ENCODE measurements around the gene TXNRD1. TPM values are rescaled to one million over a fixed set of nuclear protein-coding genes. Genes with fewer than 3 reads are reported as not detected.

Gene TXNRD1
- total and polyA plus RNA-seq, 4 donors = 97.7 to 140 (median 117) TPM

GRCh38 chr12:104220931-104221330 is 5.4 kb downstream of the TXNRD1 start:
- no peak for ATAC-seq (ENCODE audit: low FRiP score)
- intact Hi-C loops (cut with DNase I) = no loop called here
- H3K27ac ChIP-seq (ENCODE audit: low read depth in 1 of 2, low read length in 2 of 2) = peak overlapping the region in 1 of 2 donors; percentile 39

GRCh38 chr12:104222976-104223375 is 7.4 kb downstream of the TXNRD1 start:
- peaks cover 0 to 7% of the 10 kb centered on the region in 2 donors for H3K4me1 ChIP-seq (ENCODE audit: control insufficient read depth in 1 of 2, insufficient read depth in 2 of 2, low read length in 2 of 2)
- no peak overlapping the region for H3K27ac ChIP-seq (ENCODE audit: low read depth in 1 of 2, low read length in 2 of 2)

More at GRCh38 chr12:104220931-104221330, 5.4 kb downstream of the TXNRD1 start:
- Histone ChIP-seq H3K27me3 (ENCODE audit: control insufficient read depth in 1 of 2, insufficient read depth in 2 of 2, low read length in 1 of 2) (no peaks in the 10 kb centered on the region), H3K36me3 (ENCODE audit: control insufficient read depth in 1 of 2, insufficient read depth in 2 of 2, low read length in 1 of 2) (no peaks in the 10 kb centered on the region), H3K9me3 (ENCODE audit: control insufficient read depth, low read length) (no peaks in the 10 kb centered on the region), H3K4me3 (ENCODE audit: low read length in 2 of 2) (no peak overlapping the region), H3K4me1 (ENCODE audit: control insufficient read depth in 1 of 2, insufficient read depth in 2 of 2, low read length in 2 of 2) (peaks cover 0 to 3% of the 10 kb centered on the region in 2 donors)
- no peak for DNase-seq
- WGBS, 2 donors = 97% methylated on average over 6 of the region's 6 CpGs

GRCh38 chr12:104223712-104224111 is 8.1 kb downstream of the TXNRD1 start:
- Histone ChIP-seq H3K27me3 (ENCODE audit: control insufficient read depth in 1 of 2, insufficient read depth in 2 of 2, low read length in 1 of 2) (no peaks in the 10 kb centered on the region), H3K4me1 (ENCODE audit: control insufficient read depth in 1 of 2, insufficient read depth in 2 of 2, low read length in 2 of 2) (peaks cover 0 to 7% of the 10 kb centered on the region in 2 donors), H3K4me3 (ENCODE audit: low read length in 2 of 2) (no peak overlapping the region), H3K36me3 (ENCODE audit: control insufficient read depth in 1 of 2, insufficient read depth in 2 of 2, low read length in 1 of 2) (no peaks in the 10 kb centered on the region), H3K9me3 (ENCODE audit: control insufficient read depth, low read length) (no peaks in the 10 kb centered on the region), H3K27ac (ENCODE audit: low read depth in 1 of 2, low read length in 2 of 2) (peak overlapping the region in 1 of 2 donors; percentile 13)
- DNase-seq (no peak), ATAC-seq (ENCODE audit: low FRiP score) (no peak)
- intact Hi-C loops (cut with DNase I) = no loop called here
- WGBS, 2 donors = 65 to 70% methylated on average over 2 of the region's 2 CpGs

More at GRCh38 chr12:104222976-104223375, 7.4 kb downstream of the TXNRD1 start:
- DNase-seq (no peak), ATAC-seq (ENCODE audit: low FRiP score) (no peak)
- Histone ChIP-seq H3K27me3 (ENCODE audit: control insufficient read depth in 1 of 2, insufficient read depth in 2 of 2, low read length in 1 of 2) (no peaks in the 10 kb centered on the region), H3K4me3 (ENCODE audit: low read length in 2 of 2) (no peak overlapping the region), H3K36me3 (ENCODE audit: control insufficient read depth in 1 of 2, insufficient read depth in 2 of 2, low read length in 1 of 2) (no peaks in the 10 kb centered on the region), H3K9me3 (ENCODE audit: control insufficient read depth, low read length) (no peaks in the 10 kb centered on the region)
- intact Hi-C loops (cut with DNase I) = no loop called here
- WGBS, 2 donors = 50 to 55% methylated on average over 1 of the region's 1 CpG

GRCh38 chr12:104226672-104227071 is 11.1 kb downstream of the TXNRD1 start:
- H3K27ac ChIP-seq (ENCODE audit: low read depth in 1 of 2, low read length in 2 of 2) = no peak overlapping the region
- WGBS, 2 donors = 12 to 37% methylated on average over 3 of the region's 3 CpGs
- no peak for ATAC-seq (ENCODE audit: low FRiP score)
- DNase-seq = no peak
- H3K27me3 ChIP-seq (ENCODE audit: control insufficient read depth in 1 of 2, insufficient read depth in 2 of 2, low read length in 1 of 2) = no peaks in the 10 kb centered on the region
- H3K36me3 ChIP-seq (ENCODE audit: control insufficient read depth in 1 of 2, insufficient read depth in 2 of 2, low read length in 1 of 2) = no peaks in the 10 kb centered on the region
- H3K4me1 ChIP-seq (ENCODE audit: control insufficient read depth in 1 of 2, insufficient read depth in 2 of 2, low read length in 2 of 2) = peaks cover 0 to 5% of the 10 kb centered on the region in 2 donors
- no peak overlapping the region for H3K4me3 ChIP-seq (ENCODE audit: low read length in 2 of 2)
- intact Hi-C loops (cut with DNase I) = no loop called here
- no peaks in the 10 kb centered on the region for H3K9me3 ChIP-seq (ENCODE audit: control insufficient read depth, low read length)

GRCh38 chr12:104230304-104231095 is 14.9 kb downstream of the TXNRD1 start:
- peaks cover 0 to 5% of the 10 kb centered on the region in 2 donors for H3K4me1 ChIP-seq (ENCODE audit: control insufficient read depth in 1 of 2, insufficient read depth in 2 of 2, low read length in 2 of 2)
- no peak overlapping the region for H3K4me3 ChIP-seq (ENCODE audit: low read length in 2 of 2)
- 80 to 83% methylated on average over 8 of the region's 8 CpGs for WGBS, 2 donors
- no peaks in the 10 kb centered on the region for H3K27me3 ChIP-seq (ENCODE audit: control insufficient read depth in 1 of 2, insufficient read depth in 2 of 2, low read length in 1 of 2)
- no peak overlapping the region for H3K27ac ChIP-seq (ENCODE audit: low read depth in 1 of 2, low read length in 2 of 2)
- ATAC-seq (ENCODE audit: low FRiP score) (no peak), DNase-seq (no peak)
- no peaks in the 10 kb centered on the region for H3K36me3 ChIP-seq (ENCODE audit: control insufficient read depth in 1 of 2, insufficient read depth in 2 of 2, low read length in 1 of 2)
- intact Hi-C loops (cut with DNase I) = no loop called here
- H3K9me3 ChIP-seq (ENCODE audit: control insufficient read depth, low read length) = peaks cover 6% of the 10 kb centered on the region

GRCh38 chr12:104232609-104233280 is 17.2 kb downstream of the TXNRD1 start:
- no peaks in the 10 kb centered on the region for H3K27me3 ChIP-seq (ENCODE audit: control insufficient read depth in 1 of 2, insufficient read depth in 2 of 2, low read length in 1 of 2)
- H3K27ac ChIP-seq (ENCODE audit: low read depth in 1 of 2, low read length in 2 of 2) = no peak overlapping the region
- WGBS, 2 donors = 92% methylated on average over 6 of the region's 6 CpGs
- intact Hi-C loops (cut with DNase I) = no loop called here
- no peak overlapping the region for H3K4me3 ChIP-seq (ENCODE audit: low read length in 2 of 2)
- no peaks in the 10 kb centered on the region for H3K4me1 ChIP-seq (ENCODE audit: control insufficient read depth in 1 of 2, insufficient read depth in 2 of 2, low read length in 2 of 2)
- DNase-seq (no peak), ATAC-seq (ENCODE audit: low FRiP score) (no peak)
- peaks cover 11% of the 10 kb centered on the region for H3K9me3 ChIP-seq (ENCODE audit: control insufficient read depth, low read length)
- no peaks in the 10 kb centered on the region for H3K36me3 ChIP-seq (ENCODE audit: control insufficient read depth in 1 of 2, insufficient read depth in 2 of 2, low read length in 1 of 2)

GRCh38 chr12:104234926-104235499 is 19.4 kb downstream of the TXNRD1 start:
- DNase-seq (no peak), ATAC-seq (ENCODE audit: low FRiP score) (no peak)
- no peaks in the 10 kb centered on the region for H3K4me1 ChIP-seq (ENCODE audit: control insufficient read depth in 1 of 2, insufficient read depth in 2 of 2, low read length in 2 of 2)
- no peaks in the 10 kb centered on the region for H3K27me3 ChIP-seq (ENCODE audit: control insufficient read depth in 1 of 2, insufficient read depth in 2 of 2, low read length in 1 of 2)
- peaks cover 11% of the 10 kb centered on the region for H3K9me3 ChIP-seq (ENCODE audit: control insufficient read depth, low read length)
- H3K36me3 ChIP-seq (ENCODE audit: control insufficient read depth in 1 of 2, insufficient read depth in 2 of 2, low read length in 1 of 2) = no peaks in the 10 kb centered on the region
- intact Hi-C loops (cut with DNase I) = no loop called here
- no peak overlapping the region for H3K4me3 ChIP-seq (ENCODE audit: low read length in 2 of 2)
- H3K27ac ChIP-seq (ENCODE audit: low read depth in 1 of 2, low read length in 2 of 2) = no peak overlapping the region
- 89 to 96% methylated on average over 7 of the region's 7 CpGs for WGBS, 2 donors

- H3K27ac ChIP-seq (ENCODE audit: low read depth in 1 of 2, low read length in 2 of 2) = no peak overlapping the region
- DNase-seq = no peak
- intact Hi-C loops (cut with DNase I) = no loop called here
- no peak for ATAC-seq (ENCODE audit: low FRiP score)
- H3K4me1 ChIP-seq (ENCODE audit: control insufficient read depth in 1 of 2, insufficient read depth in 2 of 2, low read length in 2 of 2) = no peaks in the 10 kb centered on the region
- H3K4me3 ChIP-seq (ENCODE audit: low read length in 2 of 2) = no peak overlapping the region
- peaks cover 8% of the 10 kb centered on the region for H3K9me3 ChIP-seq (ENCODE audit: control insufficient read depth, low read length)
- WGBS, 2 donors = 93 to 94% methylated on average over 8 of the region's 8 CpGs
- no peaks in the 10 kb centered on the region for H3K36me3 ChIP-seq (ENCODE audit: control insufficient read depth in 1 of 2, insufficient read depth in 2 of 2, low read length in 1 of 2)
- H3K27me3 ChIP-seq (ENCODE audit: control insufficient read depth in 1 of 2, insufficient read depth in 2 of 2, low read length in 1 of 2) = no peaks in the 10 kb centered on the region
Observed at GRCh38 chr12:104237930-104238329, 22.4 kb downstream of the TXNRD1 start.

Measured in aorta (tissue), 5 donors.